GM18507 (cell line): Measurements from ENCODE around the gene NAALADL1.
"Not testable (repeated sequence)": the region's sequence is repeated elsewhere in the genome, so short reads cannot be mapped to it uniquely, and the experiment has no call there.

Experiments used
- DNase-seq: peaks from one replicate; pipeline ENCODE4 v3.0.0; 2011; ENCODE audit warnings: low read depth; ENCODE audit not compliant: insufficient read length; ENCODE audit errors: extremely low spot score
- FAIRE-seq: peaks from 2 replicates; lab custom pipeline; 2011; peaks lifted over from hg19 to GRCh38; lab: Jason Lieb, UNC

Gene NAALADL1

GRCh38 chr11:65021509-65021908 lies 36.8 kb downstream of the NAALADL1 start:
- DNase-seq (no peak), FAIRE-seq (no peak)

GRCh38 chr11:65021003-65021402 lies 37.4 kb downstream of the NAALADL1 start:
- FAIRE-seq: no peak

GRCh38 chr11:65019824-65020223 lies 38.5 kb downstream of the NAALADL1 start:
- no peak for DNase-seq
- FAIRE-seq: no peak

More at GRCh38 chr11:65021003-65021402, 37.4 kb downstream of the NAALADL1 start:
- no peak for DNase-seq

GRCh38 chr11:65017937-65018336 lies 40.4 kb downstream of the NAALADL1 start:
- FAIRE-seq (no peak), DNase-seq (no peak)

GRCh38 chr11:65016705-65017104 lies 41.6 kb downstream of the NAALADL1 start:
- FAIRE-seq (no peak), DNase-seq (no peak)

GRCh38 chr11:65014726-65015227 lies 43.6 kb downstream of the NAALADL1 start:
- no peak for DNase-seq
- no peak for FAIRE-seq

- DNase-seq (peak; percentile 91), FAIRE-seq (peak; percentile 85)
These were observed 44.2 kb downstream of the NAALADL1 start, which contains the start of gene ARL2 for GRCh38 chr11:65013888-65014725. Gene ARL2 (plus strand): TSS chr11:65014160. CDS start chr11:65014208, 48 bp downstream.

GRCh38 chr11:65013130-65013887 lies 45.0 kb downstream of the NAALADL1 start:
- FAIRE-seq (peak; percentile 85), DNase-seq (peak; percentile 83)

GRCh38 chr11:65008873-65009272 lies 49.5 kb downstream of the NAALADL1 start:
- DNase-seq (no peak), FAIRE-seq (no peak)

GRCh38 chr11:65008016-65008415 lies 50.3 kb downstream of the NAALADL1 start:
- DNase-seq (no peak), FAIRE-seq (no peak)

GRCh38 chr11:65003968-65004367 lies 54.4 kb downstream of the NAALADL1 start:
- DNase-seq, FAIRE-seq: not testable (repeated sequence)

GRCh38 chr11:65003282-65003681 lies 55.1 kb downstream of the NAALADL1 start:
- DNase-seq (no peak), FAIRE-seq (no peak)

GRCh38 chr11:65002706-65003105 lies 55.6 kb downstream of the NAALADL1 start:
- DNase-seq (no peak), FAIRE-seq (no peak)

GRCh38 chr11:64999478-64999877 lies 58.9 kb downstream of the NAALADL1 start:
- no peak for FAIRE-seq
- no peak for DNase-seq

- no peak for FAIRE-seq
These were observed 59.5 kb downstream of the NAALADL1 start for GRCh38 chr11:64998690-64999431.

GRCh38 chr11:64998141-64998540 lies 60.2 kb downstream of the NAALADL1 start:
- DNase-seq: no peak
- FAIRE-seq: no peak

More at GRCh38 chr11:64998690-64999431, 59.5 kb downstream of the NAALADL1 start:
- DNase-seq: no peak

GRCh38 chr11:64996710-64997380 lies 61.5 kb downstream of the NAALADL1 start, which contains the start of gene BATF2:
Gene BATF2 (minus strand): TSS chr11:64996971. CDS start chr11:64996914, 57 bp downstream.
- FAIRE-seq: no peak
- DNase-seq: peak; percentile 29

- DNase-seq: no peak
- no peak for FAIRE-seq
These were observed 62.0 kb downstream of the NAALADL1 start for GRCh38 chr11:64996327-64996709.
